ENCODE measurements around the gene LRRC61. TPM values are rescaled to one million over a fixed set of nuclear protein-coding genes. Genes with fewer than 3 reads are reported as not detected.

The LRRC61 gene
- polyA plus RNA-seq, 1 of the 3 experiments (the other 2 are of a cell fraction): 0.99 TPM

GRCh38 chr7:150375662-150376521 is 52.7 kb downstream of the LRRC61 start:
- peaks cover 0 to 28% of the 10 kb centered on the region in 2 experiments; a peak in 2 of 4 replicates for H3K4me1 ChIP-seq (ENCODE audit: control insufficient read depth in 1 of 2, insufficient read depth in 2 of 2, low read depth in 1 of 2, low read length in 1 of 2)
- H3K79me2 ChIP-seq (ENCODE audit: insufficient read depth): peaks cover 40% of the 10 kb centered on the region; the same call in 1 of the 2 replicates
- no peak overlapping the region for H3K4me3 ChIP-seq (ENCODE audit: low read depth in 2 of 2, low read length in 1 of 2)
- no peak overlapping the region for H3K4me2 ChIP-seq
- H3K9ac ChIP-seq: no peak overlapping the region
- WGBS (ENCODE audit: low lambda C conversion rate): 92% methylated on average over 10 of the region's 10 CpGs
- CTCF ChIA-PET: no interaction called here
- no peaks in the 10 kb centered on the region for H3K27me3 ChIP-seq (ENCODE audit: insufficient read depth)
- H3F3A ChIP-seq (replicated peaks; ENCODE audit: insufficient read depth): peaks cover 30% of the 10 kb centered on the region
- POLR2A ChIA-PET: no interaction called here
- no peaks in the 10 kb centered on the region for H3K9me2 ChIP-seq
- peaks cover 19 to 42% of the 10 kb centered on the region in 2 experiments for H3K36me3 ChIP-seq (replicated peaks in 1 of 2; ENCODE audit: control insufficient read depth in 1 of 2, insufficient read depth in 2 of 2, low read length in 1 of 2)
- no peaks in the 10 kb centered on the region for H4K20me1 ChIP-seq (ENCODE audit: insufficient read depth)
- no peaks in the 10 kb centered on the region for H3K9me3 ChIP-seq
- no peak for DNase-seq
- no peak overlapping the region for H2AFZ ChIP-seq (ENCODE audit: low read depth)
- TF ChIP-seq FOXM1 (IDR thresholded peaks at IDR 0.05; ENCODE audit: low read depth) (no peak), MXI1 (IDR thresholded peaks at IDR 0.05; ENCODE audit: low read depth, low read length) (no peak), MEF2A (IDR thresholded peaks at IDR 0.05; ENCODE audit: borderline replicate concordance, low read depth) (no peak), NRF1 (IDR thresholded peaks at IDR 0.05; ENCODE audit: low read depth, low read length) (no peak), ZBTB33 (IDR thresholded peaks at IDR 0.05; ENCODE audit: borderline replicate concordance, low read depth) (no peak), MAX (IDR thresholded peaks at IDR 0.05; ENCODE audit: low read depth) (no peak), USF2 (IDR thresholded peaks at IDR 0.05; ENCODE audit: borderline replicate concordance, low read depth, low read length) (no peak), NFIC (IDR thresholded peaks at IDR 0.05; ENCODE audit: borderline replicate concordance) (no peak), EP300 (IDR thresholded peaks at IDR 0.05; ENCODE audit: borderline replicate concordance in 1 of 2, low read depth in 1 of 2, low read length in 1 of 2) (no peak), ELF1 (IDR thresholded peaks at IDR 0.05) (no peak), RFX5 (IDR thresholded peaks at IDR 0.05; ENCODE audit: low read length) (no peak), POLR2AphosphoS5 (IDR thresholded peaks at IDR 0.05; ENCODE audit: low read depth, low read length) (no peak), EZH2phosphoT487 (IDR thresholded peaks at IDR 0.05; ENCODE audit: borderline replicate concordance, low read depth) (no peak), RCOR1 (IDR thresholded peaks at IDR 0.05; ENCODE audit: low read length) (no peak), TEAD4 (IDR thresholded peaks at IDR 0.05; ENCODE audit: borderline replicate concordance, insufficient read depth) (no peak), SMC3 (IDR thresholded peaks at IDR 0.05; ENCODE audit: low read depth, low read length) (no peak)
- H3K27ac ChIP-seq (ENCODE audit: low read depth in 2 of 2, low read length in 1 of 2): no peak overlapping the region
